HepG2 (cell line): ENCODE measurements around the gene LHX3. TPM values are rescaled to one million over a fixed set of nuclear protein-coding genes. Genes with fewer than 3 reads are reported as not detected.

ENCODE experiments used
- ATAC-seq: fragments of 200-7000 bp; cut with Tn5 transposase; 3 replicates; pipeline ENCODE4 v1.9.1; 2020; ENCODE audit warnings: mild to moderate bottlenecking, moderate library complexity
- BruUV-seq: library from RNA; stranded (reverse); fragments of 400-500 nt; replicated peaks from 2 replicates; lab custom pipeline; 2021; lab: Mats Ljungman, UMichigan
- CTCF ChIA-PET: fragments of 300-600 bp; formaldehyde crosslinking; extraction: SDS; loops from one replicate; lab custom pipeline; 2021; ENCODE audit warnings: low total read pairs, inconsistent platforms, low intra/inter-chr PET ratio; lab: Yijun Ruan, JAX
- POLR2A ChIA-PET: fragments of 350-600 bp; sonication (Branson Sonifier 250); formaldehyde crosslinking; loops from one replicate; lab custom pipeline; 2020; ENCODE audit warnings: antibody characterized with exemption, inconsistent platforms; lab: Yijun Ruan, JAX
- DNase-seq: peaks from one replicate; pipeline ENCODE4 v3.0.0-alpha.2; 2015; ENCODE audit warnings: low spot score
- FAIRE-seq: peaks from 3 replicates; lab custom pipeline; 2011; peaks lifted over from hg19 to GRCh38; lab: Jason Lieb, UNC
- H2AFZ ChIP-seq: one replicate; pipeline ENCODE4 v1.6.1; 2011; ENCODE audit warnings: low read length, inconsistent platforms
- H3K27ac ChIP-seq: fragments of 300-600 bp; 3 replicates; pipeline ENCODE4 v1.8.0; 2011; ENCODE audit warnings: mixed run types, mild to moderate bottlenecking, mixed read lengths, low read length, inconsistent platforms; ENCODE audit not compliant: insufficient read depth; ENCODE audit errors: extremely low read length
- H3K27me3 ChIP-seq, 2 experiments: fragments of 200-600 bp in 1 of 2; 2 replicates in 1 of 2; 3 replicates in 1 of 2; pipeline versions ENCODE4 v1.6.0 to v1.8.0; 2011; ENCODE audit warnings: low read length in 2 of 2, mild to moderate bottlenecking in 2 of 2, moderate library complexity in 2 of 2, inconsistent platforms in 1 of 2; ENCODE audit not compliant: insufficient read depth in 2 of 2, control insufficient read depth in 1 of 2
- H3K36me3 ChIP-seq, 2 experiments: fragments of 200-600 bp in 1 of 2; replicated peaks in 1 of 2; 2 replicates in 1 of 2; 3 replicates in 1 of 2; pipeline versions ENCODE4 v1.5.1 to v1.8.0; 2011; ENCODE audit warnings: low read length in 2 of 2, inconsistent platforms in 1 of 2; ENCODE audit not compliant: insufficient read depth in 2 of 2, control insufficient read depth in 1 of 2
- H3K4me1 ChIP-seq: 2 replicates; pipeline ENCODE4 v1.5.1; 2012; ENCODE audit warnings: low read length, inconsistent platforms; ENCODE audit not compliant: insufficient read depth
- H3K4me2 ChIP-seq: 2 replicates; pipeline ENCODE4 v1.6.0; 2011; ENCODE audit warnings: low read depth, low read length, inconsistent platforms
- H3K4me3 ChIP-seq, 3 experiments: fragments of 200-600 bp in 1 of 3; sonication (generic), shearing (Covaris generic) in 1 of 3; replicated peaks in 1 of 3; 2 replicates each; pipeline ENCODE4 v1.5.1; 2011 to 2016; ENCODE audit warnings: low read length in 3 of 3, inconsistent platforms in 2 of 3, low read depth in 2 of 3, mild to moderate bottlenecking in 2 of 3, control low read depth in 1 of 3, mixed read lengths in 1 of 3; ENCODE audit not compliant: insufficient read depth in 1 of 3
- H3K79me2 ChIP-seq: one replicate; pipeline ENCODE4 v1.6.1; 2011; ENCODE audit warnings: low read length, inconsistent platforms; ENCODE audit not compliant: insufficient read depth
- H3K9ac ChIP-seq: 2 replicates; pipeline ENCODE4 v1.6.0; 2011; ENCODE audit warnings: mild to moderate bottlenecking, low read depth, low read length, inconsistent platforms; ENCODE audit not compliant: insufficient read depth
- H3K9me3 ChIP-seq: 2 replicates; pipeline ENCODE4 v1.5.1; 2012; ENCODE audit warnings: mild to moderate bottlenecking, low read length
- H4K20me1 ChIP-seq: 2 replicates; pipeline ENCODE4 v1.6.0; 2011; ENCODE audit warnings: inconsistent platforms, mild to moderate bottlenecking, low read length, moderate library complexity; ENCODE audit not compliant: insufficient read depth
- EP300 ChIP-seq, 3 experiments: sonication (generic) in 1 of 3; formaldehyde crosslinking in 1 of 3; IDR thresholded peaks; 2 replicates each; pipeline versions ENCODE4 v1.5.1 to v1.6.1; 2011 to 2020; ENCODE audit warnings: low read depth in 2 of 3, low read length in 2 of 3, borderline replicate concordance in 1 of 3, improper control_type of control experiment in 1 of 3, mild to moderate bottlenecking in 1 of 3, missing genetic modification reagents in 1 of 3, moderate library complexity in 1 of 3
- NCOR1 ChIP-seq: fragments of 200-600 bp; sonication (generic); IDR thresholded peaks from 2 replicates; pipeline ENCODE4 v1.7.0; 2017; ENCODE audit warnings: antibody characterized with exemption, low read length, borderline replicate concordance
- WIZ ChIP-seq: sonication (generic); formaldehyde crosslinking; IDR thresholded peaks from 2 replicates; pipeline ENCODE4 v1.5.1; 2020; ENCODE audit warnings: mild to moderate bottlenecking, missing genetic modification reagents
- ZNF10 ChIP-seq: sonication (generic); formaldehyde crosslinking; IDR thresholded peaks from 2 replicates; pipeline ENCODE4 v1.4.0; 2020; ENCODE audit warnings: mild to moderate bottlenecking, low read depth, missing genetic modification reagents, borderline replicate concordance
- ZNF205 ChIP-seq: IDR thresholded peaks from 2 replicates; pipeline ENCODE4 v1.6.1; 2018; ENCODE audit warnings: missing biosample characterization, missing genetic modification reagents
- ZNF446 ChIP-seq: sonication (generic); formaldehyde crosslinking; IDR thresholded peaks from 2 replicates; pipeline ENCODE4 v1.5.0; 2020; ENCODE audit warnings: mild to moderate bottlenecking, missing genetic modification reagents
- ZNF547 ChIP-seq: sonication (generic); formaldehyde crosslinking; IDR thresholded peaks from 2 replicates; pipeline ENCODE4 v1.5.1; 2020; ENCODE audit warnings: mild to moderate bottlenecking, missing genetic modification reagents
- ZNF558 ChIP-seq: sonication (generic); formaldehyde crosslinking; IDR thresholded peaks from 2 replicates; pipeline ENCODE4 v1.9.0; 2022; ENCODE audit warnings: mild to moderate bottlenecking, missing genetic modification reagents, borderline replicate concordance
- ZNF7 ChIP-seq: IDR thresholded peaks from 2 replicates; pipeline ENCODE4 v1.6.1; 2016; ENCODE audit warnings: missing biosample characterization, missing genetic modification reagents
- WGBS: methylation state at CpG from one replicate; pipeline ENCODE4 v1.1.6; 2017; ENCODE audit warnings: low lambda C conversion rate; 5-methylcytosine and 5-hydroxymethylcytosine counted together
- in situ Hi-C: cut with HindIII; loops from 2 replicates; pipeline ENCODE4 v1.10.0; 2017; ENCODE audit warnings: low pct_unique_long_range_greater_than_20kb; ENCODE audit not compliant: extremely low pct_ligation_motif_present
- intact Hi-C: fragments of 100-400 bp; cut with micrococcal nuclease; formaldehyde crosslinking; loops from one replicate; pipeline ENCODE4 v1.10.0; 2022; ENCODE audit not compliant: unreplicated experiment
- polyA plus RNA-seq, 8 experiments: library from polyadenylated mRNA; depleted of rRNA in 3 of 8; stranded (reverse) in 7 of 8; unstranded in 1 of 8; fragments of >200 nt; fragmentation: Illumina TruSeq in 4 of 8; extraction: Trizol in 4 of 8; gene quantifications; 2 replicates each; pipeline versions ENCODE4 v1.2.1 to v1.2.3, GENCODE V29; 2011 to 2016; ENCODE audit warnings: low read depth in 4 of 8, missing spikeins in 1 of 8, mixed read lengths in 1 of 8; ENCODE audit not compliant: insufficient read depth in 1 of 8
- total RNA-seq, 5 experiments: library from RNA; depleted of rRNA; stranded (reverse); fragments of >200 nt; fragmentation: Illumina TruSeq; extraction: Trizol; gene quantifications; 2 replicates each; pipeline ENCODE4 v1.2.3, GENCODE V29; 2016; ENCODE audit warnings: low read depth in 1 of 5
- TF ChIP-seq, protein P1 (sequence below): sonication (generic); formaldehyde crosslinking; IDR thresholded peaks from 2 replicates; pipeline ENCODE4 v1.9.0; 2021; ENCODE audit warnings: missing genetic modification reagents, borderline replicate concordance
- TF ChIP-seq, protein P2 (sequence below): IDR thresholded peaks from 2 replicates; pipeline ENCODE4 v1.6.1; 2012; ENCODE audit warnings: inconsistent platforms
- TF ChIP-seq, protein P3 (sequence below): sonication (generic); formaldehyde crosslinking; IDR thresholded peaks from 2 replicates; pipeline ENCODE4 v1.4.0; 2020; ENCODE audit warnings: missing genetic modification reagents

LHX3 gene
- total and polyA plus RNA-seq, 2 of the 13 experiments (the other 11 are each of a cell fraction or from before 2014, with no cell fraction given), result not detected

DNA sequence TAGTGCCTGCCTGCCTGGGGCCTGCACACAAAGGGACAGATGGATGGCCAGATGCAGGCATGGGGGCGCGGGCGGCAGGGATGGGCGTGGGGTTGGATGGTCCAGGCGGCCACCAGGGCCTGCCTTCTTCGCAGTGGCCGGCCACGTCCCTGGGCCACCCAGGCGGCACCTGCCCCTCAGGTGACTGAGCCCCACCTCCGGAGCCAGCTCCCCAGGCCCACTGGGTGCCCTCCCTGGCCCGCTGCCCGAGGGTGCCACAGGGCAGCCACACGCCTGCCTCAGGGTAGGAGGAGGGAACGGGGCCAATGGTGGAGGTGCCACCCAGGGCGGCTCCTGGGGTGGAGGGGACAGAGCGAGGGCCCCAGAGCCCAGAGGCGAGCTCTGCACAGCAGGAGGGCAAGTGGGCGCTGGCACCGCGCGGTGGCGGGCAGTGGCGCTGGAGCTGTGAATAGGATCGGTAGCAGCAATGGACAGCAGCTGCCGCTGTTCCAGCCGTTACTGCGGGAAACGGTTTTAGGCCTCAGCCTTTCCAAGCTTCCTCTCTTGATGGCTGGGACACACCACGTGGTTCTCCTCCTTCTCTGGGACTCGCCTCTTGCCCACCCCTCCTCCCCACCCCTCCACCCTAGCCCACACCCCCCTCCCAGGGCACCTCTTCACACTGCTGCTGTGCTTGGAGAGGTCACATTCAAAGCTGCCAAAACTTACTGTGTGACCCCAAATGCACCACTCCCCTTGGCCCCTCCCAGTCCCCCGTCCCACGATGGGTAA is 19.1 kb downstream of the LHX3 start (continued):
- TF ChIP-seq, protein P1, sequence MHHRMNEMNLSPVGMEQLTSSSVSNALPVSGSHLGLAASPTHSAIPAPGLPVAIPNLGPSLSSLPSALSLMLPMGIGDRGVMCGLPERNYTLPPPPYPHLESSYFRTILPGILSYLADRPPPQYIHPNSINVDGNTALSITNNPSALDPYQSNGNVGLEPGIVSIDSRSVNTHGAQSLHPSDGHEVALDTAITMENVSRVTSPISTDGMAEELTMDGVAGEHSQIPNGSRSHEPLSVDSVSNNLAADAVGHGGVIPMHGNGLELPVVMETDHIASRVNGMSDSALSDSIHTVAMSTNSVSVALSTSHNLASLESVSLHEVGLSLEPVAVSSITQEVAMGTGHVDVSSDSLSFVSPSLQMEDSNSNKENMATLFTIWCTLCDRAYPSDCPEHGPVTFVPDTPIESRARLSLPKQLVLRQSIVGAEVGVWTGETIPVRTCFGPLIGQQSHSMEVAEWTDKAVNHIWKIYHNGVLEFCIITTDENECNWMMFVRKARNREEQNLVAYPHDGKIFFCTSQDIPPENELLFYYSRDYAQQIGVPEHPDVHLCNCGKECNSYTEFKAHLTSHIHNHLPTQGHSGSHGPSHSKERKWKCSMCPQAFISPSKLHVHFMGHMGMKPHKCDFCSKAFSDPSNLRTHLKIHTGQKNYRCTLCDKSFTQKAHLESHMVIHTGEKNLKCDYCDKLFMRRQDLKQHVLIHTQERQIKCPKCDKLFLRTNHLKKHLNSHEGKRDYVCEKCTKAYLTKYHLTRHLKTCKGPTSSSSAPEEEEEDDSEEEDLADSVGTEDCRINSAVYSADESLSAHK (CRISPR knock-in tag), result no peak

DNA sequence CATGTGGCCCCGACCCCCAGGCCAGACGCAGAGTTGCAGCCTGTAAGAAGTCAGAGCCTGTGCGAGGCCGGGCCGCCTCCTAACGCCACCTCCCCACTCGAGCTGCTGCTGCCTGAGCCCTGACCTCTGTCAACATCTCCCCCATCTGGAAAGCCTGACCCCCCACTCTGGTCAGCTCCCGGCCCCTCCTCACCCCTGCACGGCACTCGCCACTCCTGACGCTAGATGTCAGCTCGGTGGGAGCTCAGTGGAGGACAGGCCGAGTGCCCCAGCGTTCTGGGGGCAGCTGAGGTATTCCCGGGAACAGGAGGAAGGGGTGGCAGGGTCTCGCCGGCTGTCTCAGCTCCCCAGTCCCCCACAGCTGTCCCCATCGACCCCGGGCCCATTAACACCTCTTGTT is 19.9 kb downstream of the LHX3 start:
- H3K36me3 ChIP-seq, result no peaks in the 10 kb centered on the region
- ATAC-seq (no peak), DNase-seq (no peak), FAIRE-seq (no peak)
- no peaks in the 10 kb centered on the region for H3K9me3 ChIP-seq
- intact Hi-C loops (no loop called here), in situ Hi-C loops (no loop called here)
- TF ChIP-seq, protein P2, sequence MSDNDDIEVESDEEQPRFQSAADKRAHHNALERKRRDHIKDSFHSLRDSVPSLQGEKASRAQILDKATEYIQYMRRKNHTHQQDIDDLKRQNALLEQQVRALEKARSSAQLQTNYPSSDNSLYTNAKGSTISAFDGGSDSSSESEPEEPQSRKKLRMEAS, result no peak
- TF ChIP-seq EP300 (IDR thresholded peaks at IDR 0.05; ENCODE audit: low read depth in 2 of 2, low read length in 2 of 2) (no peak), EP300 (CRISPR knock-in tag; IDR thresholded peaks at IDR 0.05; ENCODE audit: borderline replicate concordance) (no peak), ZNF547 (CRISPR knock-in tag) (no peak), NCOR1 (no peak), ZNF7 (CRISPR knock-in tag) (no peak), ZNF205 (CRISPR knock-in tag) (no peak), ZNF10 (CRISPR knock-in tag) (no peak), ZNF446 (CRISPR knock-in tag) (no peak), ZNF558 (no peak), WIZ (CRISPR knock-in tag) (no peak)
- TF ChIP-seq, protein P3, sequence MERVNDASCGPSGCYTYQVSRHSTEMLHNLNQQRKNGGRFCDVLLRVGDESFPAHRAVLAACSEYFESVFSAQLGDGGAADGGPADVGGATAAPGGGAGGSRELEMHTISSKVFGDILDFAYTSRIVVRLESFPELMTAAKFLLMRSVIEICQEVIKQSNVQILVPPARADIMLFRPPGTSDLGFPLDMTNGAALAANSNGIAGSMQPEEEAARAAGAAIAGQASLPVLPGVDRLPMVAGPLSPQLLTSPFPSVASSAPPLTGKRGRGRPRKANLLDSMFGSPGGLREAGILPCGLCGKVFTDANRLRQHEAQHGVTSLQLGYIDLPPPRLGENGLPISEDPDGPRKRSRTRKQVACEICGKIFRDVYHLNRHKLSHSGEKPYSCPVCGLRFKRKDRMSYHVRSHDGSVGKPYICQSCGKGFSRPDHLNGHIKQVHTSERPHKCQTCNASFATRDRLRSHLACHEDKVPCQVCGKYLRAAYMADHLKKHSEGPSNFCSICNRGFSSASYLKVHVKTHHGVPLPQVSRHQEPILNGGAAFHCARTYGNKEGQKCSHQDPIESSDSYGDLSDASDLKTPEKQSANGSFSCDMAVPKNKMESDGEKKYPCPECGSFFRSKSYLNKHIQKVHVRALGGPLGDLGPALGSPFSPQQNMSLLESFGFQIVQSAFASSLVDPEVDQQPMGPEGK (CRISPR knock-in tag), result no peak
- no peak overlapping the region for H3K27ac ChIP-seq
- H3K4me2 ChIP-seq, result no peak overlapping the region
- no peaks in the 10 kb centered on the region for H3K4me1 ChIP-seq
- no peak overlapping the region for H3K4me3 ChIP-seq
- H2AFZ ChIP-seq, result no peak overlapping the region
- ChIA-PET POLR2A (no interaction called here), CTCF (no interaction called here)
- H4K20me1 ChIP-seq, result no peaks in the 10 kb centered on the region
- BruUV-seq, result no TSS peak
- WGBS, result 26% methylated on average over 13 of the region's 19 CpGs
- no peak overlapping the region for H3K9ac ChIP-seq
- no peaks in the 10 kb centered on the region for H3K79me2 ChIP-seq
- peaks cover 6 to 50% of the 10 kb centered on the region in 2 experiments; a peak in 4 of 5 replicates for H3K27me3 ChIP-seq
